NCI-H146 (cell line): Measurements from ENCODE around the gene SCGN.
A peak's percentile ranks its signal among the peaks of the same experiment; 100 is the strongest.

ENCODE experiments used
- DNase-seq: peaks from one replicate; lab custom pipeline; 2025; lab: John Stamatoyannopoulos, UW

SCGN gene

DNA sequence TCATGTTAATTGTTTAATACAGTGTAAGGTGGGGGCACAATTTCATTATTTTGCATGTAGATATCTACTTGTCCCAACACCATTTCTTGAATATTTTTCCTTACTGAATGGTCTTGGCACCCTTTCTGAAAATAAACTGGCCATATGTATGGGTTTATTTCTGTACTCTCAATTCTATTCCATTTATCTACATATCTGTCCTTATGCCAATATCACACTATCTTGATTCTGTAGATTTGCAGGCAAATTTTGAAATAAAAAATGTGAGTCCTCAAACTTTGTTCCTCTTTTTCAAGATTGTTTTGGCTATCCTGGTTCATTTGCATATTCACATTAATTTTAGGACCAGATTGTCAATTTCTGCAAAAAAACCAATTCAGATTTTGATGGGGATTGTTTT lies 34.8 kb downstream of the SCGN start:
- DNase-seq = no peak

DNA sequence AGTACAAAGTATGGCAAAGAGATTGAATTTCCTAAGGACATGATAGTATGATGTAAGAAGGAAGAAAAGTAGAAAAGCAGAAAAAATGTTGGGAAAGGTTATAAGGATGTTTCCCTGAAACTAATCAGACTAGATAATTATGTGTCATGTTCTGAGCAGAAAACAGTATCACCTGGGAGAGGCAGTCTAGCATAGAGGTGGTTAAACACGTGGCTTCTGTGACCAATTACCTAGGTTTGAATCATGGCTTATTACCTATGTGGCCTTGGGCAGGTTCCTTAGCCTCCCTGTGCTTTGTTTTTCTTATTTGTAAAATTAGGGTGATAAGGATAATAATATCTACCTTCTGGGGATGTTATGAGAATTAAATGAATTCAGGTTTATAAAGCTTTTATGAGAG lies 38.0 kb downstream of the SCGN start:
- no peak for DNase-seq

DNA sequence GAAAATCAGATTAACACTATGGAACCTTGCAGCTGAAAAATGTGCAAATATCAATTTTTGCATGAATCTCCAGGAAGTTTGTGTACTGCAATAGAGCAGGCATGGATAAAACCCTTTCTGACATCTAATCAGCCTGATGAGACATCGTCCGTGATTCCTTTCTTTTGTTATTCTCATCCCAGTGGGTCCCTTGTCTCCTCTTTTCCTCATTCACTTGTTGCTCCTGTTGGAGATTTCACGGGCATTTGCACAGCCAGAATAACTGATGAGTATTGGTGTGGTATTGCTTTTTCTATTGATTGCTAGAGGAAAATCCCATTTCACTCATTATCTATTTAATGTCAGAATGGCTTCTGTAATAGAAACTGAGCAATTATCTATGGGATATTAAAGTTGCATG lies 39.9 kb downstream of the SCGN start:
- no peak for DNase-seq

DNA sequence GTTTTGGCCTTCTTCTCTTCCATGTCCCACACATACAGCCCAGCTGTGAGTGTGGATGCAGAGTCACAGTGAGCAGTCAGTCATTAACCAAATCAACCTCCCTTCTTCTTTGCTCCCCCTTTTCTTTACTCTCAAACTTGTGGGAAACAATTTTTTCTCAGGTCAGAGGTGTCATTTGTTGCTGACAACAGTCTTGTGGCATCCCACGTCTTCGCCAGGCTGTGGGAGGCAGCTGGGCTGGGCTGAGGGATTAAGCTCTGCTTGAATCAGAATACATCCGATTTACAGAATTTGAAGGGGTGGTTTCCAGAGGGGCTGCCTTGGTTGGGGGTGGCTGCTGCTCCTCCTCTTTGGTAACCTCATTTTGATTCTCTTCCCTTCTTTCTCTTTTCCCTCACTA lies 40.5 kb downstream of the SCGN start:
- DNase-seq = no peak

DNA sequence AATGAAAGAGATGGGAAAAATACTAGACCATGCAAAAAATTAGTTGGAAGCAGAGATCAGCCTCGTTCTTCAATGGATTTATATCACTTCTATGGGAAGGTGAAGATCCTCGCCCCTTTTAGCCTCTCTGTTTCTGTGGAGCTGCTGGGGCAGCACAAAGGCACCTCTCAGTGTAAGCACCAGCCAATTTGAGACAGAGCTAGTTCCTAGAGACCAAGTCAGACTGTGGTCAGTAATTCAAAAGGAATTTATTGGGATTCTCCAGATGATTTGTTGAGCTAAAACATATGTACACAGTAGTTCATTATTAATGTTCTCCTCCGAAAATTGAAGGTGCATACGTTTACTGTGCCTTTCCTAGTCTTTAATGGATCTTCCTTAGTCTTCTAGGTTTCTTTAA lies 42.4 kb downstream of the SCGN start:
- DNase-seq = no peak

DNA sequence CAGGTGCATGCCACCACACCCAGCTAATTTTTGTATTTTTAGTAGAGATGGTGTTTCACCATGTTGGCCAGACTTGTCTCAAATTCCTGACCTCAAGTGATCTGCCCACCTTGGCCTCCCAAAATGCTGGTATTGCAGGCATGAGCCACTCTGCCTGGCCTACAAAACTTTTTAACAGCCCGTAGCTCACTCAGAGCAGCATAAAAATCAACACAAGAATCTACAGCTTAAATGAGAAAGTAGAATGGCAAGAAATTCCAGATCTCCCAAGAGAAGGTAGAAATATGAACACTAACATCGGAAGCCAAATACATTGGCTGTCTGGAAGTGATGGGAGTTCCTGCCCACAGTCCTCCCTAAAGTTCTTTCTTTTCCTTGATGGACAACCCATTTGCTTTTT lies 43.7 kb downstream of the SCGN start:
- no peak for DNase-seq

DNA sequence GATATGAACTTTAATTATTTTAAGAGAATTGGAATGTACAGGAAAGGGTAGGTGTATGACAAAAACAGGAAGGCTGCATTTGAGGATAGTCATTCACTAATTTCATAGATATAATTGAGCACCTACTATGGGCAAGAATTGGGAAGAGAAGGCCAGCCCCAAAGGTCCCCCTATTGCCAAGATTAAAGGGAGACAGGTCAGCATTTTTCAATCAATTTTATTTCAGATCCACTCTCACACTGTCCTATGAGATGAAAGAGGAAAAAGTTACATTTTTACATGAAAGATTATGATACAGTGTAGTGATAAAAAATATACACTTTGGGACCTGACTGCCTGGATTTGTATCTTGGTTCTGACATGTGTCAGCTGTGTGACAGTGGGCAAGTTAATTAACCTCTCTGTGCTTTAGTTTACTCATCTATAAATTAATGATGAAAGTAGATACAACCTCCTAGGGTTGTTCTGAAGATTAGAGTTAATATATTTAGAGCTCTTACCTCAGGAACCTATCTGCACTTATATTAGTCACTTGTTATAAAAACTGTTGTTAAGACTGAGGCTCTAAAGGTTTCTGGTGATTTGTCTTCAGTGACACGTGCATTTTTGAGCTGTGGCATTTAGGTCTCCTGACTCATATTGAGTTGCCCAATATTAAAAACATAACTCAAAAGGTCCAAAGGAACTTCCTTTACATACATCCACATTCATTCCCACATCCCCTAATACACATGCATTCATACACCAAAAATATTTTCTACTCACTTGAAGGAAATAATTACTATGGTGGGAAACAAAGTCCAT lies 45.7 kb downstream of the SCGN start:
- no peak for DNase-seq

DNA sequence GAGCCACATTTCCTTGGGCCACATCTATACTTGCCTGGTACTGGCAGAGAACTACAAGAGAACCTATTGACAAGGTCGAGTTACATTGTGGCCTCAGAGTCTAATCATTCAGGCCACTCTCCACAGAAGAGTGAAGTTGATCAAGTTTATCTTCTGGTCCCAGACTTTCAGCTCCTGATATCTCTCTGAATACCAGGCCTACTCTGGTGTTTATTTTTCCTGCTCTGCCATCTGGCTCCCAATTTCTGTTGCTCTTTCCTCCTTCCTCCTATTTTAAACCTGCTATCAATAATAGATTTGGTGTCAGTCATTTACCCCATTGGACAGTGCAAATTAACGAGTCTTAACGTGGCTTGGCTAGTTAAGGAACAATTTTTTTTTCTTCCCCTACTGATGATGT lies 46.6 kb downstream of the SCGN start:
- DNase-seq = no peak

DNA sequence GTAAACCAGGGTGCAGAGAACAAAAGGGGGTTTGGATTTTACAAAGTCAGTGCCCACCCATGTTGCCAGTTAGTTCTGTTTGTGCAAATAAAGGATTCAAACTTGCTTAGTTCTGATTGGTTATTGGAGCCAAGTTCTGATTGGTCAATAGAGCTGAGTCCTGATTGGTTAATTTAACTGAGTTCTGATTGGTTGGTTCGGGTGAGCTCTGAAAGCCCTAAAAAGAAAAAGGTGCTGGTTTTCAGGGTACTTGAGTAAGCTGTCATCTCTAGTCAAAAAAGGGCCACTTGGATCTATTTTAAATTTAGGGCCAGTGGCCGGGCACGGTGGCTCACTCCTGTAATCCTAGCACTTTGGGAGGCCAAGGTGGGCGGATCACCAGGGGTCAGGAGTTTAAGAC lies 47.6 kb downstream of the SCGN start:
- no peak for DNase-seq

DNA sequence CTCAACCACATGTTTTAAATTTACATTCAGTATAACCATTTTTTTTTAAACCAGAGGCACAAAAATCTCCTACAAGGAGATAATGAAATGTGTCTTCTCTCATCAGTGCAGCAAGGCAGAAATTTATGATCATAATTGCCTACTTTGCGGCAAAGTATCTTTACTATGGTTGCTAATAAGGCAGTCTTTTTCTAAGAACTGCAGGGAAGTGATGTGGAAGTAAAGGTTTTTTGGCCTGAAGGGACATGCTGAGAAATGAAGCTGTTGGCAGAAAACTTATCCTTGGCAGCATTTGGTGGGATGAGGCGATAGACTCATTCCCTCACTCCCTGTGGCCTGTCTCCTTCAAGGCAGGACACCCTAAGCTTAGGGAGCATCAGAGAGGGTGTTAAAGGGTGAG lies 48.7 kb downstream of the SCGN start:
- DNase-seq = no peak

DNA sequence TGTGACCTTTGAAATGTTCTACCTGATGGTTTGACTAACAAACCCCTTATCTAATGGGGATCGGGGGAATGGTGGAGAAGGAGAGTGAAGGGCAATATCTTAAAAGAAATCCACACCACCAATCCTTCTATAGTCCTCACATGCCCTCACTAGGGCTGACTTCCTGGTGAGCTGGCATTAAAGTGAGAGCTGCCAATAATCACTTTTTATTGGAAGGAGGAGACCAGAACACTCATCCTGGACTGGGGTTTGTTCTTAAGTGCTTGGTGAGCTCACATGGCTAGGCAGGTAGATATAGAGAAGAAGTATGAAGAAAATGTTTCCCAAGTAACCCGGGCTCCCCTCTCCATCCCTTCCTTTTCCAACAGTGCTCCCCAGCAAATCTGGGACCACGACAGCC lies 49.8 kb downstream of the SCGN start:
- DNase-seq = no peak

DNA sequence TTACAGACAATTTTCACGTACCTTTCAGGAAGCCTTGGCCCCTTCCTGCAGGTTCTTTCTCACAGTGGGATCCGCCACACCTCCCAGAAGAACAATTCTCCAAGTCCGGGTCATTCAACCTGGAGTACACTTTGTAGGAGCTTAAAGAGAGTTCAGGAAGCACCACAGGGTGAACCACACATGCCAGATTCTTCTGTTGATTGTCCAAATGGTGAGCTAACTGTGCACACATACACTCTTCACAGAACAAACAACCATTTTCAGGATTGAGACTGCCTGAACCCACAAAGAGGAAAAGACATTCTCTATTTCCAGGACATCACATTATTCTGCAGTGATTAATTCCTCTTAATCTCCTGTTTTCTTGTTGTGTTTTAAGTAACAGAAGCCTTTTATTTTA lies 51.0 kb downstream of the SCGN start:
- peak; percentile 11 for DNase-seq

DNA sequence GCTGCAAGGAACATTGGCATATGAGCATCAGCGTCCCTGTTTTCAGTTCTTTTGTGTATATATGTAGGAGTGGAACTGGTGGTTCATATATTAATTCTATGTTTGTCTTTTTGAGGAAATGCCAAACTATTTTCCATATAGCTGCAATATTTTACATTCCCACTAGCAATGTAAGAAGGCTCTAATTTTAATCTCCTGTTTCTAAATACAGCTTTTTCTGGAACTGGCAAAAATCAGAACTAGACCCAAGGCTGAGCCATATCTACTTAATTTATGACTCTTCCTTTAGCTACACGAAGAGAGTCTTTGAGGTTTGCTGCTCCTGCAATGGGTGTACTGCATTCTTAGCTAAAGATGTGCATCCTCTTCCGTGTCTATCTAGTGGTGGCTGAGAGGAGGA lies 52.0 kb downstream of the SCGN start:
- DNase-seq = no peak

DNA sequence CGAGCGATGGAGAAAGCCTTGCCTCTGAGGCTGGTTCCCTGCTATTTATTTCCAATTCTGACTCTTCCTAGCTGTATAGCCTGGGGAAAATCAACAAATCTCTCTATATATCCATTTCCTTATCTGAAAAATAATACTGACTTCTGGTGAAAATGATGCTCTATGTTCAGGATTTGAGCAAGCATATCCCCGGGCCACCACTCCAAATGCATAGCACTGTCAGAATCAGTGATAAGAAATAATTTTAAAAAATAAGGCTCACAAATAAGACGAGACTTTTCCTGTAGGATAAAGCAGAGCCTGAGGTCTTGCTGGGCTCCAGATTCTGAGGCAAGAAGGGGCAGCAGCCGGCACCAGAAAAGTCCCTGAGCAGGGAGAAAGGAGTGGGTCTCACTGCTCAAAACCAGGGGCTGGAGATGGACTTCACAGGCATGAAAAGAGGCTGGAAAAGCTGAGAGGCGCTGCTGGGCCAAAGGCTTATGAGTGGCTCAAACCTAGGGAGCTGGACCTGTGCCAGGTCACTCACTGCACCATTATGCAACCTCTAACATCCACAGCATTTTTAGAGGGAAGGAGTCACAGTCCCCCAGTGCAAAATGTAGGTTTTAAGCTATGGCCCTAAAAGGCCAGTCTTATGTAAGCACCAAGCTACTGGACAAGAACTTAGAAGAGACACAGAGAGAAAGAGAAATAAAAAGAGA lies 54.4 kb downstream of the SCGN start:
- peak; percentile 8 for DNase-seq

DNA sequence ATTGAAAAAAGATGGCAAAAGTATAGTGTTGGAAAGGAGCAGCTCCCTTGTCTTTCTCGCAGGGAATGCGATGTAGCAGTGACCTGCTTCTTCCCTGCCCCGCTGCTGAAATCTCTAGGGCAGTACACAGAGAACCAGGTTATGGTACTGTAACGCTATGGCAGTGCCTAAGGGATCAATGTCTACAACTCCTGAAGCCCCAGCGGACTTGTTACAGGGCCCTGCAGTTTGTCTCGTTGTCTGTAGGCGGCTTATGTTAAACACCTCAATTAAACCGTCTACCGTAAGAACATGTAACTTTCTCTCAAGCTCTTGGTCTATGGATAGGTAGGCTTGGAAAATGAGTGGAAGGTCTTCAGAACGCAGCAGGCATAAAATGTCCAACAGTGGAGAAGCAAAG lies 57.7 kb downstream of the SCGN start:
- no peak for DNase-seq

DNA sequence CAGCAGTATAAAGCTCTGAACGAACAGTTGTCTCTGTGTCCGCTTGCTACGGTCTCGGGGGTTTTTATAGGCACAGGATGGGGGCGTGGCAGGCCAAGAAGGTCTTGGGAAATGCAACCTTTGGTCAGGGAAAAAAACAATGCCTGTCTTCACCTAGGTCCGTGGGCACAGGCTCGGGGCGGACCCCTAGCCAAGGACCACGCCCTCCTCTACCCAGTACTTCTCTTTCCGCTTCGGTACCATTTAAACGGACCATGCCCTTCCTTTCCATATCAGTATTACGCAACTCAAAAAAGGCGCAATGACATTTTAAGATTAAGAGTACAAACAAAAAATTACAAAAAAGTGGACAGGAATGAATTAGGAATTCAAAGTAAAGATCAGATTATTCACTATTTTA lies 58.3 kb downstream of the SCGN start:
- DNase-seq = no peak

DNA sequence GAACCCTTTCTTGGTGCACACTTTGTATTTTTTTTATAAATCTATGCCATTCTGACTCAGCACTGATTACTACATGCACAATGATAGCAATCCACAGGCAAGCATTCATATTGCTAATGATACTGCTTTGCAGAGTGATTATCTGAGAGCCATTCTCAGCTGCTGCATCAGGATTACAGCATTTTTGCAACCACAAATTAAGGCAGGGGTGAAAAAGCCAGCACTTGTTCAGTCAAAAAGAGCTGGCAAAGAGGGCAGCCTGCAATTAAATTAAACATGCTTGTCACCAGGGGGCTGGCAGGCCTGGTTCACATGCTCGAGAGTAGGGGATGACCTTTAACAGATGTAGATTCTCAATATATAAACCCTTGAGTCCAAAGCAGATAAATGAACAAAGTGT lies 61.8 kb downstream of the SCGN start:
- DNase-seq = peak; percentile 42

DNA sequence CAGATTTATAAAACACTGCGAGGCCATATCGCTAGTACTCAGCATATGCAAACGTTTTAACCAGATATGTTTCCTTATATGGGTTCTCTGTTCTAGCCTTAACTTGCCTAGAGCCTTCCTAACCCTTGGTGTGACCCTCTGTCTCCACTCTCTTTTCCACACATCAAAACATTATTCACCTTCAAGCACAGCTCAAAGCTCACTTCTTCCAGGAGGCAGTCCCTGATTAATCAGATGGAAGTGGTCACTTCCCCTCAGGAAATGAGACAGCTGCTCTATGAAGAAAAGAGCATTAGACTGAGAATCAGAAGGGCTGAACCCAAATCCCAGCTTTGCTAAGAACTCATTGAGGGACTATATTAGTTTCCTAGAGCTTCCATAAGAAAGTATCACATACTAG lies 62.8 kb downstream of the SCGN start:
- no peak for DNase-seq

DNA sequence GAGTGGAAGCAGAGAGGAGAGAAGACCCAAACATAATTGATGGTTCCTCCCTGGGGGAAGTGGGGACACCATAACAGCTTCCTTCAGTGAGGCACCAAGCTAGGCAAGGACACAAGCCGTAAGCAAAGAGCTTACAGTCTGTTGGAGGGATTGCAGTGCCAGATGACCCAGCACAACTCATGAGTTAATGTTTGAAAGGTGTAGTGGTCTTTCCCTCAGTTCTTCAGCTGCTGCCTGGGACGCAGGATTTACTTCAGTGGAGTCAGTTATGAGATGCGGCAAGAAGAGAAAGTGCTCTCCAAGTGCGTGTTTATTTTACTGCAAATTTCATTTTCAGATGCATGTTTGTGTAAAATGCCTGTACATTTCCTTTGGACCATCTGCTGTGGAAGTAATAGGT lies 63.8 kb downstream of the SCGN start:
- DNase-seq = no peak

DNA sequence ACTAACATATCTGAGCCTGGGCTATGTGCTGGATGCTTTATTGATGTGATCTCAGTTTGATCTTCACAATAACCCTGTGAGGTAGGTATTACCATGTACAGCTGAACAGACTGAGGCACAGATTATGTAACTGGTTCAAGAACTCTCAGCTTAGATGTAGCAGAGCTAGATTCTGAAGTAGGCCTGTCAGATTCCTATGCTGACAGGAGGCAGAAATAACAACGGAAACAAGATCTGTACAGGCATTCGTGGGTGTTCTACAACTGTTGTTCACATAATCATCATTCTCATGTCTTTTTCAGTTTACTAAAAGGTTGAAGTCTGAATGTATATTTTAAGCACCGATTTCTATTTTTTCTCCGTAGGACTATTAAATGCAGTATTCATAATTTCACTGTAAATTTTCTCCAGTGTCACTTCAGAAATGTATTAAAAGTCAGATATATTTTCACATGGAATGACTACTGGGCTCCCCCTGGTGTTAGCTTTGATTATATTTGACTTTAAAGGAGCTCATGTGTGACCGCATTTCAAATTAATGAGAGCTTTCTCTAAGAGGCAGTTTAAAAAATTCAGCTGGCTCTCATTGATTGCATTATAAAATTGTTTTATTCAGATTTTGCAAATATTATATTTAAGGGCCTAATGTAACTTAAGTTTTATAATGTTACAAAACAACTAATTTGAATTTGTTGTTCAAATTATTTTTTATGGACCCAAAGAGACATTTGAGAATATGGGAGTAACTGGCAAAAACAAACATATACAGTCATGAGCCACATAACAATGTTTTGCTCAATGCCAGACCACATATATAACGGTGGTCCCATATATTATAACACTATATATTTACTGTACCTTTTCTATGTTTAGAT lies 66.1 kb downstream of the SCGN start:
- peak; percentile 56 for DNase-seq

DNA sequence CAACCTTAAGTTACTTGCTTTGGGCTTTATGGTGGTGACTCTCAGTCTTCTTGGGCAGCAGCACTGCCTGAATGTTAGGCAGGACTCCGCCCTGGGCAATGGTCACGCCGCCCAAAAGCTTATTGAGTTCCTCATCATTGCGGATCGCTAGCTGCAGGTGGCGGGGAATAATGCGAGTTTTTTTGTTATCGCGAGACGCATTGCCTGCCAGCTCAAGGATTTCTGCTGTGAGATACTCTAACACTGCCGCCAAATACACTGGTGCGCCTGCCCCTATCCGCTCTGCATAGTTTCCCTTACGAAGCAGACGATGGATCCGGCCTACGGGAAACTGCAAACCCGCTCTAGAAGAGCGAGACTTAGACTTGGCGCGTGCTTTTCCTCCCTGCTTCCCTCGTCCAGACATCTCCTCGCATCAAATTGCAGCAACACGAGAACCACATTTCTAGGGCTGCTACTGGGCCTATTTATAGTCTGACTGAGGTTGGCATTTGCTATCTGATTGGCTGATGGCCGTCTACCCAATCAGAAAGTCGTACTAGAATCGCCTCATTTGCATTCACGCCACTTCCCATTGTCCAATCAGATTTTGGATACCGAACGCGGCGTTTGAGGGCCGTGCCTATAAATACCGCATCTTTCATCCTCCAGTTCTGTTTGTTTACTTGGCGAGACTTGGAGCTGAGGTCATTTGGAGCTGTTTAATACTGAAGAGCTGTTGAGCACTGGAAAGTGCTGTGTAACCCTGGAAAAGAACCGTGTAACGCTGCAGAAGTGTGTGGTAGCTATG lies 74.3 kb downstream of the SCGN start:
- DNase-seq = no peak

DNA sequence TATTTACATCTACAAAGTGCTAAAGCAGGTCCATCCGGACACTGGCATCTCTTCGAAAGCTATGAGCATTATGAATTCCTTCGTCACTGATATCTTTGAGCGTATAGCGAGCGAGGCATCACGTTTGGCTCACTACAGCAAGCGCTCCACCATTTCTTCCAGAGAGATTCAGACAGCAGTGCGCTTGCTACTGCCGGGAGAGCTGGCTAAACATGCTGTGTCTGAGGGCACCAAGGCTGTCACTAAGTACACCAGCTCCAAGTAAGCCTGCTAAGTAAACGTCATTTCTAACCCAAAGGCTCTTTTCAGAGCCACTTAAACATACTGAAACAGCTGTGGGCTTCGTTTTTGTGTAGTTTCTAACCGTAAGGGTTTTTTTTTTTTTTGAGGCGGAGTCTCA lies 75.0 kb downstream of the SCGN start:
- DNase-seq = no peak
